LNCaP clone FGC (cell line): ENCODE data around the gene EFCAB13.

Experiments used
- DNase-seq: peaks from one replicate; pipeline ENCODE4 v3.0.0-alpha.2; 2011; ENCODE audit warnings: low read depth
- H3K4me3 ChIP-seq: 2 replicates; pipeline ENCODE4 v1.5.1; 2011; ENCODE audit warnings: mild to moderate bottlenecking, low read depth, low read length, control low read depth
- CTCF ChIP-seq: IDR thresholded peaks from 2 replicates; pipeline ENCODE4 v1.5.1; 2012; ENCODE audit warnings: mild to moderate bottlenecking; ENCODE audit not compliant: control insufficient read depth, insufficient read depth; ENCODE audit errors: extremely low read depth

The EFCAB13 gene

GRCh38 chr17:47286198-47286914 lies 37.4 kb upstream of the EFCAB13 start:
- DNase-seq, result no peak
- no peak for TF ChIP-seq CTCF
- H3K4me3 ChIP-seq, result no peak overlapping the region

GRCh38 chr17:47287068-47287467 lies 36.7 kb upstream of the EFCAB13 start:
- H3K4me3 ChIP-seq, result no peak overlapping the region
- TF ChIP-seq CTCF, result no peak
- no peak for DNase-seq

GRCh38 chr17:47287639-47288038 lies 36.1 kb upstream of the EFCAB13 start:
- no peak overlapping the region for H3K4me3 ChIP-seq
- no peak for DNase-seq
- TF ChIP-seq CTCF, result no peak

GRCh38 chr17:47288531-47289116 lies 35.1 kb upstream of the EFCAB13 start:
- no peak for TF ChIP-seq CTCF
- no peak for DNase-seq
- no peak overlapping the region for H3K4me3 ChIP-seq

- TF ChIP-seq CTCF, result no peak
- H3K4me3 ChIP-seq, result no peak overlapping the region
- no peak for DNase-seq
Measured at GRCh38 chr17:47289302-47289701, 34.5 kb upstream of the EFCAB13 start.

- no peak for DNase-seq
- no peak for TF ChIP-seq CTCF
- H3K4me3 ChIP-seq, result no peak overlapping the region
Measured at GRCh38 chr17:47290870-47291241, 32.9 kb upstream of the EFCAB13 start.
